ENCODE results near the gene PRKD1.

DNA sequence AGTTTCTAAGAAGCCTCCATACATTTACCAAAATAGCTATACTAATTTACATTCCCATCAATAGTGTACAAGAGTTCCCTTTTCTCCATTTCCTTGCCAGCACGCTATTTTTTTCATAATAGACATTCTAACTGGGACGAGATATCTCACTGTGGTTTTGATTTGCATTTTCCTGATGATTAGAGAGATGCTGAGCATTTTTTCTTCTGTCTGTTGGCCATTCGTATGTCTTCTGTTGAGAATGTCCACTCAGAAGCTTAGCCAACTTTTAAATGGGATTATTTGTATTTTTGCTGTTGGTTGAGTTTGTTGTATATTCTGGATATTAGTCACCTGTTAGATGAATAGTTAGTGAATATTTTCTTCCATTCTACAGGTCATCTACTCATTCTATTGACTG lies 144.1 kb downstream of the PRKD1 start:
- TF ChIP-seq, protein P1, sequence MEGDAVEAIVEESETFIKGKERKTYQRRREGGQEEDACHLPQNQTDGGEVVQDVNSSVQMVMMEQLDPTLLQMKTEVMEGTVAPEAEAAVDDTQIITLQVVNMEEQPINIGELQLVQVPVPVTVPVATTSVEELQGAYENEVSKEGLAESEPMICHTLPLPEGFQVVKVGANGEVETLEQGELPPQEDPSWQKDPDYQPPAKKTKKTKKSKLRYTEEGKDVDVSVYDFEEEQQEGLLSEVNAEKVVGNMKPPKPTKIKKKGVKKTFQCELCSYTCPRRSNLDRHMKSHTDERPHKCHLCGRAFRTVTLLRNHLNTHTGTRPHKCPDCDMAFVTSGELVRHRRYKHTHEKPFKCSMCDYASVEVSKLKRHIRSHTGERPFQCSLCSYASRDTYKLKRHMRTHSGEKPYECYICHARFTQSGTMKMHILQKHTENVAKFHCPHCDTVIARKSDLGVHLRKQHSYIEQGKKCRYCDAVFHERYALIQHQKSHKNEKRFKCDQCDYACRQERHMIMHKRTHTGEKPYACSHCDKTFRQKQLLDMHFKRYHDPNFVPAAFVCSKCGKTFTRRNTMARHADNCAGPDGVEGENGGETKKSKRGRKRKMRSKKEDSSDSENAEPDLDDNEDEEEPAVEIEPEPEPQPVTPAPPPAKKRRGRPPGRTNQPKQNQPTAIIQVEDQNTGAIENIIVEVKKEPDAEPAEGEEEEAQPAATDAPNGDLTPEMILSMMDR (IDR thresholded peaks at IDR 0.05; ENCODE audit: borderline replicate concordance, extremely low read depth, low read length, poor library complexity, severe bottlenecking), result no peak
- no peak for TF ChIP-seq EZH2 (IDR thresholded peaks at IDR 0.05; ENCODE audit: borderline replicate concordance, low read depth, low read length, severe bottlenecking)

Measured in DND-41 (cell line).